Keratinocyte (primary cell): ENCODE data around the gene NUP153. TPM values are rescaled to one million over a fixed set of nuclear protein-coding genes. Genes with fewer than 3 reads are reported as not detected.

ENCODE experiments used
- DNase-seq: peaks from one replicate; pipeline ENCODE4 v3.0.0-alpha.2; 2011; ENCODE audit warnings: low read depth, missing footprints, low spot score
- FAIRE-seq: peaks from 2 replicates; lab custom pipeline; 2011; peaks lifted over from hg19 to GRCh38; lab: Jason Lieb, UNC
- H2AFZ ChIP-seq: 2 replicates; pipeline ENCODE4 v1.6.0; 2012; ENCODE audit warnings: low read length, control low read depth, inconsistent platforms; ENCODE audit not compliant: control insufficient read depth
- H3K27ac ChIP-seq: 2 replicates; pipeline ENCODE4 v1.5.1; 2011; ENCODE audit warnings: low read length; ENCODE audit not compliant: control insufficient read depth, insufficient read depth
- H3K27me3 ChIP-seq: 3 replicates; pipeline ENCODE4 v1.6.0; 2011; ENCODE audit warnings: low read length; ENCODE audit not compliant: control insufficient read depth, insufficient read depth; ENCODE audit errors: extremely low read depth
- H3K36me3 ChIP-seq, 2 experiments: 2 replicates in 1 of 2; 3 replicates in 1 of 2; pipeline ENCODE4 v1.5.1; 2011; ENCODE audit warnings: low read length in 2 of 2, mild to moderate bottlenecking in 1 of 2; ENCODE audit not compliant: control insufficient read depth in 2 of 2, insufficient read depth in 2 of 2; ENCODE audit errors: extremely low read depth in 1 of 2
- H3K4me1 ChIP-seq: 3 replicates; pipeline ENCODE4 v1.5.1; 2011; ENCODE audit warnings: low read length; ENCODE audit not compliant: control insufficient read depth, insufficient read depth; ENCODE audit errors: extremely low read depth
- H3K4me2 ChIP-seq: 3 replicates; pipeline ENCODE4 v1.6.0; 2011; ENCODE audit warnings: low read depth, low read length; ENCODE audit not compliant: control insufficient read depth, insufficient read depth; ENCODE audit errors: extremely low read depth
- H3K4me3 ChIP-seq, 3 experiments: fragments of 200-600 bp in 1 of 3; sonication (generic) in 1 of 3; 2 replicates in 2 of 3; 3 replicates in 1 of 3; pipeline ENCODE4 v1.5.1; 2011 to 2016; ENCODE audit warnings: low read length in 3 of 3, mild to moderate bottlenecking in 3 of 3, control low read depth in 2 of 3, inconsistent platforms in 1 of 3, low read depth in 1 of 3, mixed read lengths in 1 of 3, mixed run types in 1 of 3, moderate library complexity in 1 of 3; ENCODE audit not compliant: control insufficient read depth in 2 of 3, insufficient read depth in 2 of 3; ENCODE audit errors: extremely low read depth in 1 of 3
- H3K79me2 ChIP-seq: 2 replicates; pipeline ENCODE4 v1.6.0; 2012; ENCODE audit warnings: low read length; ENCODE audit not compliant: control insufficient read depth, insufficient read depth
- H3K9ac ChIP-seq: 3 replicates; pipeline ENCODE4 v1.6.0; 2011; ENCODE audit warnings: low read length; ENCODE audit not compliant: control insufficient read depth, insufficient read depth; ENCODE audit errors: extremely low read depth
- H3K9me1 ChIP-seq: 3 replicates; pipeline ENCODE4 v1.6.0; 2011; ENCODE audit warnings: low read length; ENCODE audit not compliant: control insufficient read depth, insufficient read depth; ENCODE audit errors: extremely low read depth
- H3K9me3 ChIP-seq: 2 replicates; pipeline ENCODE4 v1.5.1; 2012; ENCODE audit warnings: low read depth, low read length; ENCODE audit not compliant: control insufficient read depth
- H4K20me1 ChIP-seq: 3 replicates; pipeline ENCODE4 v1.6.0; 2011; ENCODE audit warnings: low read length; ENCODE audit not compliant: control insufficient read depth, insufficient read depth; ENCODE audit errors: extremely low read depth
- EZH2 ChIP-seq: IDR thresholded peaks from one replicate; pipeline ENCODE4 v1.6.1; 2012; ENCODE audit warnings: inconsistent platforms, mild to moderate bottlenecking, low read length, moderate library complexity
- dilution Hi-C: fragments of 300-500 bp; cut with MboI; formaldehyde crosslinking; loops from one replicate; pipeline ENCODE4 v1.7.0; 2020; ENCODE audit warnings: low sequenced_read_pairs; ENCODE audit not compliant: extremely low pct_ligation_motif_present
- polyA plus RNA-seq, 5 experiments: library from polyadenylated mRNA; depleted of rRNA in 3 of 5; stranded (reverse) in 3 of 5; stranded (forward) in 1 of 5; unstranded in 1 of 5; fragments of >200 nt; gene quantifications; 1 replicate in 1 of 5; 2 replicates in 3 of 5; 3 replicates in 1 of 5; pipeline versions ENCODE4 v1.2.1 to v1.2.3, GENCODE V29; 2011 to 2012; ENCODE audit warnings: missing spikeins in 2 of 5, low read depth in 1 of 5, low replicate concordance in 1 of 5
- TF ChIP-seq, protein P1 (sequence below), 3 experiments: IDR thresholded peaks in 1 of 3; conservative IDR thresholded peaks in 1 of 3; optimal IDR thresholded peaks in 1 of 3; 2 replicates in 2 of 3; 3 replicates in 1 of 3; pipeline versions ENCODE3 to v1.5.1; 2011; ENCODE audit warnings: low read length in 3 of 3, mild to moderate bottlenecking in 3 of 3, moderate library complexity in 2 of 3, control low read depth in 1 of 3, inconsistent platforms in 1 of 3; ENCODE audit not compliant: insufficient read depth in 2 of 3; ENCODE audit errors: extremely low read depth in 1 of 3

NUP153 gene
- polyA plus RNA-seq, 1 donor (not counting 4 experiments of a cell fraction or from before 2014, with no cell fraction given): 27.6 TPM

- Histone ChIP-seq H3K27me3 (no peaks in the 10 kb centered on the region), H2AFZ (no peak overlapping the region), H3K4me1 (peaks cover 33% of the 10 kb centered on the region), H3K9me1 (no peaks in the 10 kb centered on the region), H4K20me1 (peaks cover 16% of the 10 kb centered on the region), H3K9ac (no peak overlapping the region), H3K9me3 (no peaks in the 10 kb centered on the region), H3K79me2 (peaks cover 80% of the 10 kb centered on the region), H3K4me3 (peak overlapping the region in 1 of 3 experiments; percentile 31), H3K27ac (peak overlapping the region; percentile 22), H3K36me3 (peaks cover 0 to 6% of the 10 kb centered on the region in 2 experiments), H3K4me2 (peak overlapping the region; percentile 56)
- DNase-seq (peak; percentile 46), FAIRE-seq (peak; percentile 75)
- TF ChIP-seq EZH2: no peak
- TF ChIP-seq, protein P1, sequence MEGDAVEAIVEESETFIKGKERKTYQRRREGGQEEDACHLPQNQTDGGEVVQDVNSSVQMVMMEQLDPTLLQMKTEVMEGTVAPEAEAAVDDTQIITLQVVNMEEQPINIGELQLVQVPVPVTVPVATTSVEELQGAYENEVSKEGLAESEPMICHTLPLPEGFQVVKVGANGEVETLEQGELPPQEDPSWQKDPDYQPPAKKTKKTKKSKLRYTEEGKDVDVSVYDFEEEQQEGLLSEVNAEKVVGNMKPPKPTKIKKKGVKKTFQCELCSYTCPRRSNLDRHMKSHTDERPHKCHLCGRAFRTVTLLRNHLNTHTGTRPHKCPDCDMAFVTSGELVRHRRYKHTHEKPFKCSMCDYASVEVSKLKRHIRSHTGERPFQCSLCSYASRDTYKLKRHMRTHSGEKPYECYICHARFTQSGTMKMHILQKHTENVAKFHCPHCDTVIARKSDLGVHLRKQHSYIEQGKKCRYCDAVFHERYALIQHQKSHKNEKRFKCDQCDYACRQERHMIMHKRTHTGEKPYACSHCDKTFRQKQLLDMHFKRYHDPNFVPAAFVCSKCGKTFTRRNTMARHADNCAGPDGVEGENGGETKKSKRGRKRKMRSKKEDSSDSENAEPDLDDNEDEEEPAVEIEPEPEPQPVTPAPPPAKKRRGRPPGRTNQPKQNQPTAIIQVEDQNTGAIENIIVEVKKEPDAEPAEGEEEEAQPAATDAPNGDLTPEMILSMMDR (optimal IDR thresholded peaks at IDR 0.05 in 1 of 3, IDR thresholded peaks at IDR 0.05 in 1 of 3, conservative IDR thresholded peaks at IDR 0.05 in 1 of 3; ENCODE audit: extremely low read depth in 1 of 3, insufficient read depth in 2 of 3, low read length in 3 of 3): no peak
- dilution Hi-C loops: no loop called here
These were observed 3.5 kb downstream of the NUP153 start for GRCh38 chr6:17703256-17703694.

GRCh38 chr6:17700421-17701416 lies 6.0 kb downstream of the NUP153 start:
- no peak for DNase-seq
- Histone ChIP-seq H3K36me3 (peaks cover 0 to 6% of the 10 kb centered on the region in 2 experiments), H3K4me2 (no peak overlapping the region), H2AFZ (no peak overlapping the region), H3K79me2 (peaks cover 96% of the 10 kb centered on the region), H3K4me3 (no peak overlapping the region), H3K9ac (no peak overlapping the region), H3K27me3 (no peaks in the 10 kb centered on the region), H3K9me1 (no peaks in the 10 kb centered on the region), H3K27ac (no peak overlapping the region), H4K20me1 (peaks cover 16% of the 10 kb centered on the region), H3K9me3 (no peaks in the 10 kb centered on the region), H3K4me1 (peaks cover 27% of the 10 kb centered on the region)
- dilution Hi-C loops: no loop called here
- TF ChIP-seq, protein P1 (optimal IDR thresholded peaks at IDR 0.05 in 1 of 3, IDR thresholded peaks at IDR 0.05 in 1 of 3, conservative IDR thresholded peaks at IDR 0.05 in 1 of 3; ENCODE audit: extremely low read depth in 1 of 3, insufficient read depth in 2 of 3, low read length in 3 of 3): no peak
- TF ChIP-seq EZH2: no peak
- FAIRE-seq: no peak
